ENCODE data around the gene ARHGEF11. TPM values are rescaled to one million over a fixed set of nuclear protein-coding genes. Genes with fewer than 3 reads are reported as not detected.

Gene ARHGEF11
- total RNA-seq, 2 experiments from 2014 or later = 15.3 to 16.6 TPM

DNA sequence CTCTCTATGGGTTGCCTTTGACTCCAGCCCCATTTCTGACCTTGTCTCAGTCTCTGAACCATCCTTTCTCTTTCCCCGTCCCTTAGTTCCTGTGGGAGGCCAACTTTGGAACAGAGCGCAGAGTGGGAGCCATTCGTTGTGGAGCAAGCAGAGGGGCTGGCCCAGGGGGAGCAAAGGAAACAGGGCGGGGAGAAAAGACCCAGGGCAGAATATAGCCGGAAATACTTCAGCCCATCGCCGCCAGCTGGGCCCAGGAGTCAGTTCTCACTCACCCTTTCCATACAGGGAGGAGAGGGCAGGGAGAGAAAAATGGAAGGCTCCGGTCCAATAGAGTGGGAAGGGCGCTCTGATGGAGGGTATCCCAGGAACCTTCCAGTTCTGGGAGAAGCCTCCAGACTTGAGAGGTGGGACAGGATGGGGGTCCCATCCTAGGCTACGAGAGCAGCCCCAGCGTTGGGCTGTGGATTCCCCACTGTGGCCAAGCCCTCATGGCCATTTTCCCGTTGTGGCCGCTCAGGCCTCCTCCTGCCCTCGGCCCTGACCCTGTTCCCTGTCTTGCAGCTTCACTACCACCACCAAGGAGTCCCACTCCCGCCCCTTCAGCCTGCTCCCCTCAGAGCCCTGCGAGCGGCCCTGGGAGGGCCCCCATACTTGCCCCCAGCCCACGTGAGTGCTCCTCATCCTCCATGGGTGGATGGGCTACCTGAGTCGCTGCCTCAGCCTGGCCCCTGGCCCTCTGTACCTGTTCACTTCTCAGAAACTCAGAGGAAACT lies 141.2 kb downstream of the ARHGEF11 start:
- ChIA-PET POLR2A (no interaction called here), CTCF (interaction anchor here (1.3 to 1.8 kb wide), 3 partner anchors 23 to 66 kb away, joined by 3 to 4 read pairs (median 4); no protein-coding TSS in a partner anchor)
- DNase-seq (no peak), ATAC-seq (no peak)
- Mint-ChIP-seq H3K36me3 (ENCODE audit: low read depth) (no peaks in the 10 kb centered on the region), H3K4me3 (no peak overlapping the region), H3K4me1 (ENCODE audit: low read depth) (peaks cover 5% of the 10 kb centered on the region), H3K27me3 (ENCODE audit: low read depth) (peaks cover 2% of the 10 kb centered on the region), H3K27ac (no peak overlapping the region), H3K9me3 (ENCODE audit: insufficient read depth) (no peaks in the 10 kb centered on the region)

- no peak for ATAC-seq
- Mint-ChIP-seq H3K36me3 (ENCODE audit: low read depth) (no peaks in the 10 kb centered on the region), H3K4me3 (no peak overlapping the region), H3K4me1 (ENCODE audit: low read depth) (peaks cover 7% of the 10 kb centered on the region), H3K27me3 (ENCODE audit: low read depth) (peaks cover 7% of the 10 kb centered on the region), H3K27ac (no peak overlapping the region), H3K9me3 (ENCODE audit: insufficient read depth) (no peaks in the 10 kb centered on the region)
- ChIA-PET CTCF (interaction anchor here (1.3 to 2.4 kb wide), 4 partner anchors 16 to 65 kb away, joined by 3 to 5 read pairs (median 4); no protein-coding TSS in a partner anchor), POLR2A (no interaction called here)
- DNase-seq = no peak
These were observed 142.0 kb downstream of the ARHGEF11 start for GRCh38 chr1:156903328-156904091.

GRCh38 chr1:156901966-156902915 lies 143.3 kb downstream of the ARHGEF11 start:
- POLR2A ChIA-PET = no interaction called here
- CTCF ChIA-PET = interaction anchor here (0.8 to 2.4 kb wide), 5 partner anchors 9 to 43 kb away, joined by 3 to 7 read pairs (median 4); no protein-coding TSS in a partner anchor

DNA sequence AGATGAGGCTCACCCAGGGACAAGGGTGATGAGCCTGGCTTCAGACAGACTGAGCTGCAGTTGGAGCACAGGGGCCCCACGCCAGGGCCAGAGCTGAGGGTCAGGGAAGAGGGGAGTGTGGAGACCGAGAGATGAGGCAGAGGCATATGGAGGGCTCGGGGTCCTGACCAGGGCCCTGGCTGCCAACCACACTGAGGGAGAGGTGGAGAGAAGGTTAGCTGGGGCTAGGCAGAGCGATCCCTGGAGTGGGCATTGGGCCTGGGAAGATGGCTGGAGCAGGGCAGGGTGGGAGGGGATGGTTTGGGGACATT lies 144.0 kb downstream of the ARHGEF11 start:
- peaks cover 17% of the 10 kb centered on the region for H3K4me1 Mint-ChIP-seq (ENCODE audit: low read depth)
- ChIA-PET CTCF (interaction anchor here (1.5 to 4.0 kb wide), 4 partner anchors 9 to 42 kb away, joined by 3 to 24 read pairs (median 6); no protein-coding TSS in a partner anchor), POLR2A (no interaction called here)
- peaks cover 9% of the 10 kb centered on the region for H3K27me3 Mint-ChIP-seq (ENCODE audit: low read depth)
- no peaks in the 10 kb centered on the region for H3K36me3 Mint-ChIP-seq (ENCODE audit: low read depth)
- ATAC-seq = no peak
- H3K4me3 Mint-ChIP-seq = no peak overlapping the region
- H3K9me3 Mint-ChIP-seq (ENCODE audit: insufficient read depth) = no peaks in the 10 kb centered on the region
- DNase-seq = no peak
- no peak overlapping the region for H3K27ac Mint-ChIP-seq

More at GRCh38 chr1:156901966-156902915, 143.3 kb downstream of the ARHGEF11 start:
- H3K27me3 Mint-ChIP-seq (ENCODE audit: low read depth) = peaks cover 9% of the 10 kb centered on the region
- no peaks in the 10 kb centered on the region for H3K9me3 Mint-ChIP-seq (ENCODE audit: insufficient read depth)
- peaks cover 19% of the 10 kb centered on the region for H3K4me1 Mint-ChIP-seq (ENCODE audit: low read depth)
- no peak overlapping the region for H3K4me3 Mint-ChIP-seq
- DNase-seq = no peak
- H3K27ac Mint-ChIP-seq = no peak overlapping the region
- no peak for ATAC-seq
- no peaks in the 10 kb centered on the region for H3K36me3 Mint-ChIP-seq (ENCODE audit: low read depth)

GRCh38 chr1:156900896-156901589 lies 144.5 kb downstream of the ARHGEF11 start:
- Mint-ChIP-seq H3K9me3 (ENCODE audit: insufficient read depth) (no peaks in the 10 kb centered on the region), H3K36me3 (ENCODE audit: low read depth) (no peaks in the 10 kb centered on the region), H3K27ac (no peak overlapping the region), H3K4me3 (no peak overlapping the region), H3K27me3 (ENCODE audit: low read depth) (peaks cover 9% of the 10 kb centered on the region), H3K4me1 (ENCODE audit: low read depth) (peaks cover 17% of the 10 kb centered on the region)
- DNase-seq = no peak
- CTCF ChIA-PET = interaction anchor here (1.5 to 4.0 kb wide), 5 partner anchors 10 to 41 kb away, joined by 3 to 24 read pairs (median 7); no protein-coding TSS in a partner anchor
- POLR2A ChIA-PET = interaction anchor here (1.0 kb wide), 1 partner anchor 31 kb away, joined by 3 read pairs; no protein-coding TSS in a partner anchor
- no peak for ATAC-seq

- ATAC-seq (no peak), DNase-seq (no peak)
- no peaks in the 10 kb centered on the region for H3K9me3 Mint-ChIP-seq (ENCODE audit: insufficient read depth)
- H3K27me3 Mint-ChIP-seq (ENCODE audit: low read depth) = peaks cover 16% of the 10 kb centered on the region
- H3K4me3 Mint-ChIP-seq = no peak overlapping the region
- ChIA-PET POLR2A (interaction anchor here (1.0 kb wide), 1 partner anchor 31 kb away, joined by 3 read pairs; no protein-coding TSS in a partner anchor), CTCF (interaction anchor here (3.4 to 4.0 kb wide), 2 partner anchors 11 to 27 kb away, joined by 20 to 24 read pairs; no protein-coding TSS in a partner anchor)
- no peak overlapping the region for H3K27ac Mint-ChIP-seq
- H3K36me3 Mint-ChIP-seq (ENCODE audit: low read depth) = no peaks in the 10 kb centered on the region
- peaks cover 20% of the 10 kb centered on the region for H3K4me1 Mint-ChIP-seq (ENCODE audit: low read depth)
These were observed 145.4 kb downstream of the ARHGEF11 start for GRCh38 chr1:156899956-156900718.

DNA sequence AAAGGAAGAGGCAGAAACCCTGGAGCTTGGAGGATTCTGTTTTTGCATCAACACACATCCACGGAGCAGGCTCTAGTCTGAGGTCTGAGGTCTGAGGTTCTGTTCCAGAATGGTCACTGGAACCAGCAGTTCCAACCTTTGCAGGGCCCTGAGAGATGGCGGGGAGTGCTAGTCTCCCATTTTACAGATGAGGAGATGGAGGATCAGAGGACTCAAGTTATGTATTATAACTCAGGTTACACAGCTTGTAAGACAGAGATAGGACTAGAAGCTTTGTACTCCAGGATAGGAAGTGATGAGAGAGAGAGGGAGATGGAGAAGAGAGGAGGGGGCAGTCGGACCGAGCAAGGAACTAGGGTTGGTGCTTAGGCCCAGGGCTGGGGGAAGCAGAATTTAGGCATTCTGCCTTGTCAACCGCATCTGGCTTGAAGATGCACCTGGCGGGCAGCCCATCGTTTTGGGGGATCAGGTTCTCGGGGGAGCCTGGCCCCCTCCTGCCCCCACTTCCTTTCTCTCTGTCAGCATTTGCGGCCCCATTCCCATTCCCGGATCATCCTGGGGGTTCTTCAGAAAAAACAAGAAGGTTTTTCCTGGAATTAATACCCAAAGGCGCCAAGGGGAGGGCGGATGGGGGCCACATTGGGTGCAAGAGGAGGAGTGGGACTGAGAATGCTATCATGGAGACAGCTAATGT lies 146.4 kb downstream of the ARHGEF11 start:
- no peak overlapping the region for H3K4me3 Mint-ChIP-seq
- H3K9me3 Mint-ChIP-seq (ENCODE audit: insufficient read depth) = no peaks in the 10 kb centered on the region
- POLR2A ChIA-PET = interaction anchor here (0.5 kb wide), 1 partner anchor 46 kb away, joined by 3 read pairs; no protein-coding TSS in a partner anchor
- H3K27ac Mint-ChIP-seq = peak overlapping the region; percentile 37
- ATAC-seq (no peak), DNase-seq (no peak)
- H3K36me3 Mint-ChIP-seq (ENCODE audit: low read depth) = no peaks in the 10 kb centered on the region
- peaks cover 20% of the 10 kb centered on the region for H3K4me1 Mint-ChIP-seq (ENCODE audit: low read depth)
- H3K27me3 Mint-ChIP-seq (ENCODE audit: low read depth) = peaks cover 23% of the 10 kb centered on the region
- CTCF ChIA-PET = interaction anchor here (1.0 to 4.0 kb wide), 5 partner anchors 10 to 173 kb away, joined by 4 to 24 read pairs (median 7); no protein-coding TSS in a partner anchor

DNA sequence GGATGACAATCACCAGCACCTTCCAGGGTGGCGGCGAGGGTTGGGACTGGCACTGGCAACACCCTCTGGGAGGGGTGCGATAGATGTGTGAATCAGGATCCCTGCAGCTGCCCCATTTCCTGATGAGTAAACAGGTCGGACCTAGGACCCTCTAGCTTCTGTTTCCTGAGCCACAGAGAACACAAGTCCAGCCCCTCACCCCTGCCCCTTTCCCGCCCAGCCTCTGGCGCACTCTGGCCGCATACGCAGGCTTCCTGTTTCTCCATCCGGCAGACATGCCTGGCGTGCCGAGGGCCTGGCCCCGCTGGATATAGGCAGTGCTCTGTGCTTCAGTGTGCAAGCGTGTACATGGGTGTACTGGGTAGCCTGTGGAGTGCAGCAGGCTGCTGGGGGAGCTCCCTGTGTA lies 147.4 kb downstream of the ARHGEF11 start:
- peak overlapping the region; percentile 37 for H3K27ac Mint-ChIP-seq

GRCh38 chr1:156897078-156897825 lies 148.3 kb downstream of the ARHGEF11 start:
- Mint-ChIP-seq H3K27ac (peak overlapping the region; percentile 39), H3K4me3 (no peak overlapping the region), H3K27me3 (ENCODE audit: low read depth) (peaks cover 32% of the 10 kb centered on the region), H3K9me3 (ENCODE audit: insufficient read depth) (no peaks in the 10 kb centered on the region), H3K36me3 (ENCODE audit: low read depth) (no peaks in the 10 kb centered on the region), H3K4me1 (ENCODE audit: low read depth) (peaks cover 31% of the 10 kb centered on the region)
- CTCF ChIA-PET = interaction anchor here (0.9 to 4.0 kb wide), 3 partner anchors 30 to 73 kb away, joined by 3 to 24 read pairs (median 4); no protein-coding TSS in a partner anchor
- DNase-seq (no peak), ATAC-seq (no peak)
- POLR2A ChIA-PET = no interaction called here

More for the DNA sequence above, 147.4 kb downstream of the ARHGEF11 start:
- Mint-ChIP-seq H3K4me1 (ENCODE audit: low read depth) (peaks cover 22% of the 10 kb centered on the region), H3K36me3 (ENCODE audit: low read depth) (no peaks in the 10 kb centered on the region), H3K9me3 (ENCODE audit: insufficient read depth) (no peaks in the 10 kb centered on the region), H3K27me3 (ENCODE audit: low read depth) (peaks cover 28% of the 10 kb centered on the region), H3K4me3 (no peak overlapping the region)
- DNase-seq (peak; percentile 42), ATAC-seq (peak; percentile 63)
- ChIA-PET POLR2A (no interaction called here), CTCF (interaction anchor here (1.0 to 4.0 kb wide), 6 partner anchors 9 to 172 kb away, joined by 4 to 24 read pairs (median 6); no protein-coding TSS in a partner anchor)

Measured in activated CD8-positive, alpha-beta T cell treated with anti-CD3 and anti-CD28 coated beads, Interleukin-2, amount 10 ng/mL, durations not matched to agents 7 days and 5 days (primary cell).